ENCODE data around the gene SLC17A9.

The SLC17A9 gene

DNA sequence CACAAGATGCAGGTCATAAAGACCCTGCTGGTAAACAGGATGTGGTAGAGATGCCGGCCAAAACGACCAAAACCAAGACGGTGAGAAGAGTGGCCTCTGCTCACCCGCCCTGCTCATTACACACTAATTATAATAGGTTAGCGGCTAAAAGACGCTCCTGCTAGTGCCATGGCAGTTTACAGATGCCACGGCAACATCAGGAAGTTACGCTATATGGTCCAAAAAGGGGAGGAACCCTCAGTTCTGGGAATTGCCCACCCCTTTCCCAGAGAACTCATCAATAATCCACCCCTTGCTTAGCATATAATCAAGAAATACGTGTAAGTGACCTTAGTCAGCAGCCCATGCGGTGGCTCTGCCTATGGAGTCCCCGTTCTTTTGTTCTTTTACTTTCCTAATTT is 36.7 kb downstream of the SLC17A9 start:
- intact Hi-C loops (cut with DNase I), result no loop called here
- no peak for DNase-seq

DNA sequence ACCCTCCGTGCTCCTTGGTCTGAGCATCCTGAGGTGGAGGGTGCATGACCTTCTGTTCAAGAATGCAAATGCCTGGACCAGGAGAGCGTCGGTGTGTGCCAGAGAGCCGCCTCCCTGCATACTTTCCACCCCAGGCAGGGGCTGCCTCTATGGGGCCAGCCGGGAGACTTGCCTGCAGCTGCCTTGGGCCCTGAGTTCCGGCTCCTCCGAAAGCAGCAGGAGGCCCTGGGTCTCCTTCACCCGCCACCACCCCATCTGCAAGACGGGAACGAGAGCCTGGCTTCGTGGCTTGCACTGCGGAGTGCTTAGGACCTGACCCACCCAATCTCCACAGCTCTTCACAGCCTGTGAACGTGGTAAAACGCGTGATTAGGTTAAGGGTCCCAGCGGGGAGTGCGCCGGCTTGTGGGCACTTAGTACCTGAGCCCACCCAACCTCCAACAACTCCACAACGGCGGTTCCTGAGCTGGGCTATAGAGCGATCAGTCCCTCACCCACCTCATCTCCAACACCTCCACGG is 37.9 kb downstream of the SLC17A9 start:
- intact Hi-C loops (cut with DNase I), result no loop called here
- no peak for DNase-seq

DNA sequence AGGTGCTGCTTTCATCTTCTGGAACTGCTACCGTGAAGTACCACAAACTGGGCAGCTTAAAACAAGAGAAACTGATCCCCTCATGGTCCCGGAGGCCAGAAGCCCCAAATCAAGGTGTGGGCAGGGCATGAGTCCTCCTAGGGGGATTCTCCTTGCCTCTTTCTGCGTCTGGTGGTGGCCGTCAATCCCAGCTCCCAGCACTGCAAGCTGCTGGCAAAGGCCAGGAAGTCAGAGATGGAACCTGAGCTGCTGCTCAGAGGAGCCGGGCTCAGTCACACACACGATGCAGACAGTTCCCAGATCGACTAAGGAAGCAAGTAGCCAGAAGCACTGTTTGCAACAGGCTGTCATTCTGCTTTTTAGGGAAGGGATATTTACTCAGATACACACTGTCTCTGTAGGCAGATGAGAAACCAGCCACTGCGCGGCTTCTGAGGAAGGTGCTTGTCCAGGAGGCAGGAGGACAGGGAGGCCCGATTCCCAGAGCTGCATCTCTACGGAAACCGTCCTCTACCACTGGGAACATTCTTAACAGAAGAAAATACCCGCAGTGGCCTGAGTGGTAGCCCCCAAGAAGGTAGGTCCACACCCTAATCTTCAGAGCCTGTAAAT is 38.8 kb downstream of the SLC17A9 start:
- intact Hi-C loops (cut with DNase I), result no loop called here
- DNase-seq, result no peak

DNA sequence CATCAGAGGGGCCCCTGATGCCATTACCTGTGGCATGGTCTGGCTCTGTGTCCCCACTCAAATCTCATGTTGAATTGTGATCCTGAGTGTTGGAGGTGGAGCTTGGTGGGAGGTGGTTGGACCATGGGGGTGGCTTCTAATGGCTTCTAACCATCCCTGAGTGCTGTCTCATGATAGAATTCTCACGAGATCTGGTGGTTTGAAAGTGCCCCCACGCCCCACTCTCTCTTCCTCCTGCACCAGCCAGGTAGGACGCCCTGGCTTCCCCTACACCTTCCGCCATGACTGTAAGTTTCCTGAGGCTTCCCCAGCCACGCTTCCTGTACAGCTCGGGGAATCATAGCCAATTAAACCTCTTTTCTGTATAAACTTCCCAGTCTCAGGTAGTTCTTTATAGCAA is 39.4 kb downstream of the SLC17A9 start:
- intact Hi-C loops (cut with DNase I), result no loop called here

DNA sequence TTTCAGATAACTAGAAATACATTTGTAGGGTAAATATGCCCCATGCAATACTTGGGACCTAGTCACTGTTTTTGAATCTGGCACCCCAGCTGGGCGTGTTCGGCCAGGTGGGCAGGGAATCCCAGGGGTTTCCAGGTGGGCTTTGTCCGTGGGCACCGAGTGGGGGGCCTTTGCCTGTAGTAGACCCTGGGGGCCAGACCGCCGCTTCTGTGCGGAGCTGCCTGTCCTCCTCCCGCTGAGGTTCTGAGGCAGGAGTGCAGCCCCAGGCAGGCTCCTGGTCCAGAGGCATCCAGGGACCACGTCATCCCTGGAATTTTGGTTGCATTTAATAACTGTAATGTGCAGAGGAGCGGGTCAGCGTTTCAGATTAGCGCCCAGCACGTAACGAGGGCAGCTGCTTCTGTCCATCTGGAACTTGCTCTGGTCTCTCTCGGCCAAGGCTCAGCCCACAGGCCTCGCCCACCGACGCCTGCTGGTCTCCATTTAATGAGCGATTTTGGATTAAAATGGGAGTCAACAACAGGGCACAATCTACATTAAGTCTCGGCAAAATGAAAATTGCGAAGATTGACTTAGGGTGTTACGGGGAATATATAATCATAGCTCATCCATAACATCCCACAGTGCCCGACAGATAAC is 41.5 kb downstream of the SLC17A9 start:
- intact Hi-C loops (cut with DNase I), result no loop called here

More for the DNA sequence above, 39.4 kb downstream of the SLC17A9 start:
- DNase-seq, result no peak

DNA sequence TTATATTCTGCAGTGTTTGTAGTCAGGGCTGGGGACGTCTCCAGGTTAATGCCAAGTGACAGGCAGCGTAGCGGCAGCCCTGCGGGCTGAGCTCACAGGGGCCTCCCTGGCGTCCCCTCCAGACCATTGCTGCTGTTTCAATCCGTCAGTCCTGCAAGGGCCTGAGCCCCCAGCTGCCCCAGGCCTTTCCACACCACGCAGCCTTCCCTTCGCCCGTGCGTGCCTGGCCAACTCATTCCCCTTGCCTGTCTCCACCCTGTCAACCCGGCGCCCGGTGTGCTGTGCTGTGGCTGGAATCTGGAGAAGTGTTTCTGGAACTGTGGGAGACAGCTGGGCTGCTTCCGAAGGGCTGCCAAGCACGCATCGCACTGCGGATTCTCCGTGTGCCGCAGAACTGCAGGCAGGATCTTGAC is 42.4 kb downstream of the SLC17A9 start:
- no peak for DNase-seq
- intact Hi-C loops (cut with DNase I), result no loop called here

More for the DNA sequence above, 41.5 kb downstream of the SLC17A9 start:
- no peak for DNase-seq

DNA sequence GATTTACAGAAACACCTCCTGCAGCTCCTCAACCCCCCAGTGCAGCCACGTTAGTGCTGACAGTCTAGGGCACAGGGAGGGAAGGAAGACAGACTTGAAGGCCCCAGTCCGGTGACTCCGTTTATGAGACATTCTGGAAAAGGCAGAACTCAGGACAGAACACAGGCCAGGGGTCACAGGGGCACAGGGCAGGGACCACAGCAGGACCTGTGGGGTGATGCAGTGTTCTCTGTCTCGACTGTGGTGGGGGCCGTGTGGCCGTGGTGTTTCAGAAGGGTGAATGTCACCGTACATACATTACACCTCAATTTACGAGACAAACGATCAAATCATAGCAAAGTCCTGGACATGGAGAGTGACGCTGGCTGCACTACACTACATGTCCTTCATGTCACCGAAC is 43.0 kb downstream of the SLC17A9 start:
- DNase-seq, result no peak

DNA sequence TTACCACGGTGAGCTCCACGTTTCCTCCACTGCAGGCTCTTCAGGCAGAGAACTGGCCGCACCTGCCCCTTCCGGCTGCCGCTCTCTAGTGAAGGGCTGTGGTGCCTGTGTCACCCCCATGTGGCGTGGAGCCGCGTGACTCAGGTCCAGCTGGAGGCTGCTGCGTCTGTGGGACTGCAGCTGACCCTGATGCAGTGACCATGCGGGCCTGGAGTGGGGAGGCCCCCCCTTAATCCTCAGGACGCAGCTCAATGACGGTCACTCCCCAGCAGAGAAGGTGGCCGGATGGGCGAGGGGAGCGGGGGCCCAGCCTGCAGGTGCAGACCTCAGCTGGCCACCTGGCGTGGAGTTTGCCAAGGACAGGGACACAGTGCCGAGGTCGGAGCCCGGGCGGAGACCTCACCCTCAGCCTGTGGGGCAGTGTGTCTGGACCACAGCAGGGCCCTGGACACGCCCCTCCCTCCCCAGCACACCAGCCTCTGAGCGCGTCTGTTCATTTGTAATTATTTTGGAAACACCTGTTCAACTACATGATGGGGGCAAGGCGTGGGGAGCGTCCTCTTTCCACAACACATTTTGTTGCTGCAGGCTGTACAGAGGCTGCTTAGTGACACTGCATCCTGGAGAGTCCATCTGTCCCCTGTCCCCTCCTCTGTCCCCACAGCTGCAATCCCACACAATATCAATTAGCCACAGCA is 43.5 kb downstream of the SLC17A9 start:
- intact Hi-C loops (cut with DNase I), result no loop called here
- no peak for DNase-seq

More for the DNA sequence above, 43.0 kb downstream of the SLC17A9 start:
- intact Hi-C loops (cut with DNase I), result no loop called here

DNA sequence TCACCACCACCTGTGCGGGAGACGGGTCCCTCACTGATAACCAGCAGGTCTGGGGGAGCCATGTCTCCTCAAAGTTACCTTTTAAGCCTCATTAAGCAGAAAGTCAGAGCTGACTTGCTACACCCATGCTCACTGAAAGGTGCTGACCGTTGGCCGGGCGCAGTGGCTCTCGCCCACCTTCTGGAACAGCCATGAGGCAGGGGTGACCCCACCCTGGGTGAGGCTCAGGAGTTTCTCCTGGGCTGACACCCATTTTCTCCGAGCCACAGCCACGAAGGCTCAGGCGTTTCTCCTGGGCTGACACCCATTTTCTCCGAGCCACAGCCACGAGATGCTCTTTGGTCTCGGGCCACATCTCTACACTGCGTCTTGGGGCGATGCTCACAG is 44.1 kb downstream of the SLC17A9 start:
- intact Hi-C loops (cut with DNase I), result no loop called here
- DNase-seq, result no peak

DNA sequence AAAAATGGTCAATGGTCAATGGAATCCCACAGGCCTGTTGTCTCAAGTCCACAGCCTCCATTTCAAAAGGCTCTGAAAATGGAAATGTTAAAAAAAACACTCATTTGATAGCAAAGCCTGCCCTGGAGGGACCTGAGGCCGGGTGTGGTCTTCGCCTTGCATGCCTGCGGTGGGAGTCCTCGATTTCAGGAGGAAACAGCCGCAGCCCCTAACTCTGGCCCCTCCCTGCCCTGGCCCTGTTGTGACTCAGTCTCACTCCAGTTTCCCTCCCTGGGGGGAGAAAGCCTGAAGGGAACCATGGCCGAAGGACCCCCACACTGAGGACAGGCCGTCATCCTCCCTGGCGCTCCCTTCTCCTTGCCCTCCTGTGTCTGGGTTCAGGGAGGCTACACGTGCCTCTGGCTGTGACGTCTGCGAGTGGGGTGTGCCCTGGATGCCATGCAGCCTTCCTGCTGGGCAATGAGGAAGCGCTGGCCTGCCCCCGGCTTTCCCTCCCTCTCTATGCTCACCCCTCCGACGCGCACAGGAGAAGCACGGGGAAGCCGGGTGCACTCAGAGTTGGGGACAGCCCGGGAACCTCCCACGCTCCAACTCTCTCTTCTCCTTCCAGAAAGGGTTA is 45.0 kb downstream of the SLC17A9 start:
- DNase-seq, result no peak
- intact Hi-C loops (cut with DNase I), result no loop called here

DNA sequence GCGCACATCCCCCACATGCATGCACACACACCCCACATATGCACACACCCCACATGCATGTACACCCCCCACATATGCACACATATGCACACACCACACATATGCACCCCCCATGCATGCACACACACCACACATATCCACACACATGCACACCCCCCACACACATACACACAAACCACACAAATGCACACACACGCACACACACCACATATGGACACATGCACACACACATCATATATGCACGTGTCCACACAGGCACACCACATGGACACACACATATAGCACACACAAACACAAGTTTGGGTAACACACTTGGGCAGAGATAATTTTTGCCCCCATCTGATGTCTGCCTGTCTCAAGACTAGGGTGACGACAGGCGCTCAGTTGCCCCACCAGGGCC is 45.9 kb downstream of the SLC17A9 start:
- no peak for DNase-seq
- intact Hi-C loops (cut with DNase I), result no loop called here

DNA sequence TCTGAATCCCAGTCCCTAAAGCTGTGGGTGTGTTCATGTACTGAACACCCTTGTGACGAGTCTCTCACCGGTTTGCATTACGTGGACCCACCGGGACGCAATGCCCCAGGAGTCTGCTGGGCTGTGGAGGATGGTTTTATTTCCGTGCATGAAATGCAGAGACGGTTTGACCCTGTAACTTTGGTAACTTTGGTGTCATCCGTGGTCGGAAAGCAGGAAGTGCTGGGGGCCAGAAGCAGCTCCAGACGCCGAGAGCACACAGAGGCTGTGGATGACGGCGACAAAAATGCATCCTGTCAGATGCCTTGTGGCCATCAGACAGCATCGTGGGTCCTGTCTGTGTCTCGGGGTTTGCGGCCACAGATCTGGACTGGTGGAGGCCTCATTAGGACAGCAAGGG is 47.1 kb downstream of the SLC17A9 start:
- DNase-seq, result no peak
- intact Hi-C loops (cut with DNase I), result no loop called here

DNA sequence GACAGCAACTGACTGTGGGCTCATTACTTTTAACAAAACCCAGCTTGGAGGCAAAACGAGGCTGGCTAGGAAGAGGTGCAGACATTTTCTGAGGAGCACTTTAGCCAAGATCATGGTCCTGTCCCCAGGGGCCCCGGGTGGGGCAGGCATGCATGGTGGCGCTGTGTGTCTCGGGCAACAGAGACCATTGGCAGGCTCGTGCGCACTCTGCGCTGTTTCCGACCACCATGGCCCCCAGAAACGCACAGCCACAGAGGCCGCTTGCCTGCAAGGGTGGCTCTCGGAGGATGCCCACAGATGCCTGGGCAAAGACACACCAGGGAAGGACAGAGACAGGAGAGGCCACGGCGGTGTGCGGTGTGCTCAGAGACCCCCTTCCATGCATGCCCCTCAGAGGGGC is 47.5 kb downstream of the SLC17A9 start:
- no peak for DNase-seq
- intact Hi-C loops (cut with DNase I), result loop anchor here (10.0 kb wide), 1 partner anchor 105 kb away; no protein-coding TSS in a partner anchor

DNA sequence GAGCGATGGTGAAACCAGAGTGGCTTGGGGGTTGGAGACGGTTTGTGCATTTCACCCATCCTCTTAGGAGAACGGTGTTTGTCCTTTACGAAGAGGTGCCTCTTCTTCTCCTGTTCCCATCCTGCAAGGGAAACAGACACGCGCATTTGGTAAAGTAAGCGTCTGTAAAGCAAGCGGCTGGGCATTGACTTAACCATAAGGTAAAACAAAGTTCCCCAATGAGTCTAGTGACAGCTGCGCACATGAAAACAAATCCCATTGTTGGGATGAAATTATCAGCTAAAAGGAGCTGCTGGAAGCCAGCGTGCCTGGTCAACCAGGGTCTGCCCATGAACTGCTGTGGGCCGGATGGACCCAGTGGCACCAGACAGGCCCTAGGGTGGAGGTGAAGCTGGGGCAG is 48.4 kb downstream of the SLC17A9 start:
- intact Hi-C loops (cut with DNase I), result loop anchor here (10.0 kb wide), 1 partner anchor 106 kb away; no protein-coding TSS in a partner anchor
- no peak for DNase-seq

DNA sequence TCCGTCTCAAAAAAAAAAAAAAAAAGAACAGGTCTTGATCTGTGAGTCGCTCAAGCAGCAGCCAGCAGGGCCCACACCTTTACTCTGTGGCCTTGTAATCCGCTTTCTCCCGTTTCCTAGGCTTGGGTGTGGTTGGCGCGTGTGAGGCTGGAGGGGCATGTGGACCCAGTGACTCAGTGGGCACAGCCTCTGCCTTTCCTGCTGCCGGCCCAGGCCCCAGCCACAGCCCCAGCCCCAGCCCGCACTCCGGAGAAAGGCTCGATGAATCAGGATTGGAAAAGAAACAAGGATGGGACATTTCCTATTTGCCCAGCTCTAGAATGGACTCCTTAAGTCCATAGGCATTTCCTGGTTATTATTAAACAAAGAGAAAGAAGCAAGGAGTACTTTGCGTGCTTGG is 50.0 kb downstream of the SLC17A9 start:
- intact Hi-C loops (cut with DNase I), result loop anchor here (10.0 kb wide), 1 partner anchor 108 kb away; no protein-coding TSS in a partner anchor
- DNase-seq, result no peak

DNA sequence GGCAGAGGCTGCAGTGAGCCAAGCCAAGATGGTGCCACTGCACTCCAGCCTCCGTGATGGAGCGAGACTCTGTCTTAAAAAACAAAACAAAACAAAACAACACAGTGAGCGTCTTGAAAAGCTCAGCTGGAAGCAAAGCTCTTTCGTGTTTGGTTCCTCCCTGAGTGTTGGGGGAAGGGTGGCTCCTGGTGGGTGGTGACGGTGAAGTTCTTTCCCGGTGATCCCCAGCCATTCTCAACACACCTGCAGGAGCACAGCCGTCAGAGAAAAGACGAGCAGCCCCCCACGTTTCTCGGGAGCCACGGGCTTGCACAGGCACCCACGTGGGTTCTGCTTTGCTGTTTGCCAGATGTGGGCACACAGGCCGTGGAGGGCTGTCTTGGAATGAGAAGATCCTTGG is 51.0 kb downstream of the SLC17A9 start:
- DNase-seq, result no peak
- intact Hi-C loops (cut with DNase I), result loop anchor here (10.0 kb wide), 1 partner anchor 109 kb away; no protein-coding TSS in a partner anchor

DNA sequence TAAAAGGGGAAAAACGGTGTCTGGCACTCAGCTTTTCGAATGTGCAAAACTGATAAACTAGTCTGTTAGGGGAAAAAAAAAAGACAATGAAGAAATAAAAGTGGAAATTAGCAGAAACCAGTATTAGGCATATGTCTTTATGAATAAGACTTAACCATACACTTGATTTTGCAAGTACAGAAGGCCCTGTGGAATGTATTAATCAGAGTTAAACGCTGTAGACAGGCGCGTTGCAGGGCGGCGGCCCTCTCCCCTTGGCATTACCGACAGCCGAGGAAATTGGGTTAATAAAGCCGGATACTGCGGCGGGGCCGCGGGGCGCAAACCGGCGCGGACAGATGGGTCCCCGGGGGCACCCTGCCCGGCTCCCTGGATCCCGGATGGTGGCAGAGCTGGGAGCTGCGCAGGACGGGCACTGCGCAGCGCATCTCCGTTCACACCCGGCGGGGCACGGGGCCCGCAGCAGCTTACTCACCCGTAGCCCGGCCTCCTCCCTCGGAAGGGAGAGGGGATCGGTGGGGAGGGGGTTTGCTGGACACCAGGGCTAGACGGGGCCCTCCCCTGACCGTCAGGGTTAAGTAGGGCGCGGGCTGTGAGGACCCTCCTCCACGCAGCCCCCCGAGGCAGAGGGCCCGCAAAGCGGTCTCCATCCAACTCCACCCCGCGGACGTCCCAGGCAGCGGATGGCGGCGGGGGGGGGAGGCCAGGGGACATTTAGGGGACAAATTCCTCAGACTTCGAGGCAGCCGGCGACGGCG is 52.3 kb downstream of the SLC17A9 start:
- intact Hi-C loops (cut with DNase I), result loop anchor here (10.0 kb wide), 1 partner anchor 110 kb away; no protein-coding TSS in a partner anchor
- DNase-seq, result no peak

DNA sequence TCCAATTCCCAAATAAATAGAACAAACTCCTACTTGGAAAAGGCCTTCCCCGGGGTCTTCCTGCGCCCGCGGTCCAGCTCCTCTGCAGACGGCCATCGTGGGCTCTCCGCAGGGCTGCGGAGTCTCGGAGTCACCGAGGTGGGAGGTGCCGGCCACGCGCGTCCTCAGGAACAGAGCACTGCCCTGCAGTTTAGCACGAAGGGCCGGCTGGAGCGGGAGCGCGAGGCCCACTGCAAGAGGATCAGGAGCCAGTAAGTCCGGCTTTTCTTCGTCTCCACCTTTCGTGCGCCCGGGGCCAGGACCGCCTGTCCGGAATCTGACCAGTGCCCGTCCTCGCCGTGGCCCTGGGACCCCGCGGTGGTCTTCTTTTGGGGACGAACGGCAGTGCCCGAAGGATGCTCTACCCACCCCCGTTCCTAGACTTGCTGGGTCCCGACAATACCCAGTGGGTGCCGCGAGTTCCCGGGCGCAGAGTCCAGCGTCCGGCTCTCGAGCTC is 52.9 kb downstream of the SLC17A9 start:
- DNase-seq, result no peak
- intact Hi-C loops (cut with DNase I), result loop anchor here (10.0 kb wide), 1 partner anchor 111 kb away; no protein-coding TSS in a partner anchor
